ENCODE results near the gene RANBP10. TPM values are rescaled to one million over a fixed set of nuclear protein-coding genes. Genes with fewer than 3 reads are reported as not detected.

RANBP10 gene
- total and polyA plus RNA-seq, 8 donors, result 16.8 to 45.8 (median 34.5) TPM

- no peak for DNase-seq
- no peaks in the 10 kb centered on the region for H3K27me3 ChIP-seq
- no peaks in the 10 kb centered on the region for H3K36me3 ChIP-seq
- H3K27ac ChIP-seq, result peak overlapping the region in 1 of 2 donors; percentile 23
- H3K4me3 ChIP-seq, result no peak overlapping the region
- TF ChIP-seq CTCF (IDR thresholded peaks at IDR 0.05), result no peak
- peaks cover 0 to 5% of the 10 kb centered on the region in 2 donors for H3K4me1 ChIP-seq
- intact Hi-C loops (cut with DNase I), result no loop called here
- ATAC-seq, result no peak
- no peaks in the 10 kb centered on the region for H3K9me3 ChIP-seq
These were observed 102.2 kb downstream of the RANBP10 start for GRCh38 chr16:67704110-67704509.

- no peaks in the 10 kb centered on the region for H3K27me3 ChIP-seq
These were observed 102.7 kb downstream of the RANBP10 start for GRCh38 chr16:67703626-67704025.

GRCh38 chr16:67702130-67702529 is 104.2 kb downstream of the RANBP10 start:
- DNase-seq (no peak), ATAC-seq (no peak)
- no peak for TF ChIP-seq CTCF (IDR thresholded peaks at IDR 0.05)
- Histone ChIP-seq H3K4me3 (no peak overlapping the region), H3K36me3 (peaks cover 0 to 8% of the 10 kb centered on the region in 2 donors), H3K27ac (no peak overlapping the region), H3K9me3 (no peaks in the 10 kb centered on the region), H3K4me1 (peaks cover 0 to 22% of the 10 kb centered on the region in 2 donors), H3K27me3 (no peaks in the 10 kb centered on the region)
- intact Hi-C loops (cut with DNase I), result no loop called here

More at GRCh38 chr16:67703626-67704025, 102.7 kb downstream of the RANBP10 start:
- peaks cover 0 to 4% of the 10 kb centered on the region in 2 donors for H3K36me3 ChIP-seq
- ATAC-seq, result no peak
- DNase-seq, result no peak
- intact Hi-C loops (cut with DNase I), result no loop called here
- H3K4me3 ChIP-seq, result no peak overlapping the region
- no peak for TF ChIP-seq CTCF (IDR thresholded peaks at IDR 0.05)
- peaks cover 0 to 8% of the 10 kb centered on the region in 2 donors for H3K4me1 ChIP-seq
- H3K27ac ChIP-seq, result peak overlapping the region in 1 of 2 donors; percentile 23
- no peaks in the 10 kb centered on the region for H3K9me3 ChIP-seq

- intact Hi-C loops (cut with DNase I), result no loop called here
- Histone ChIP-seq H3K27ac (no peak overlapping the region), H3K9me3 (no peaks in the 10 kb centered on the region), H3K36me3 (peaks cover 0 to 8% of the 10 kb centered on the region in 2 donors), H3K4me3 (no peak overlapping the region), H3K27me3 (no peaks in the 10 kb centered on the region), H3K4me1 (peaks cover 0 to 28% of the 10 kb centered on the region in 2 donors)
- no peak for TF ChIP-seq CTCF (IDR thresholded peaks at IDR 0.05)
- ATAC-seq, result no peak
- no peak for DNase-seq
These were observed 104.9 kb downstream of the RANBP10 start for GRCh38 chr16:67701420-67701819.

- intact Hi-C loops (cut with DNase I), result no loop called here
These were observed 107.1 kb downstream of the RANBP10 start for GRCh38 chr16:67699265-67699664.

More at GRCh38 chr16:67699265-67699664, 107.1 kb downstream of the RANBP10 start:
- no peaks in the 10 kb centered on the region for H3K9me3 ChIP-seq
- no peak for TF ChIP-seq CTCF (IDR thresholded peaks at IDR 0.05)
- H3K27me3 ChIP-seq, result no peaks in the 10 kb centered on the region
- no peak overlapping the region for H3K27ac ChIP-seq
- no peak for ATAC-seq
- DNase-seq, result no peak
- peaks cover 0 to 28% of the 10 kb centered on the region in 2 donors for H3K4me1 ChIP-seq
- H3K36me3 ChIP-seq, result peaks cover 0 to 8% of the 10 kb centered on the region in 2 donors
- H3K4me3 ChIP-seq, result no peak overlapping the region
